ENCODE results near the gene CYTH1.

CYTH1 gene

DNA sequence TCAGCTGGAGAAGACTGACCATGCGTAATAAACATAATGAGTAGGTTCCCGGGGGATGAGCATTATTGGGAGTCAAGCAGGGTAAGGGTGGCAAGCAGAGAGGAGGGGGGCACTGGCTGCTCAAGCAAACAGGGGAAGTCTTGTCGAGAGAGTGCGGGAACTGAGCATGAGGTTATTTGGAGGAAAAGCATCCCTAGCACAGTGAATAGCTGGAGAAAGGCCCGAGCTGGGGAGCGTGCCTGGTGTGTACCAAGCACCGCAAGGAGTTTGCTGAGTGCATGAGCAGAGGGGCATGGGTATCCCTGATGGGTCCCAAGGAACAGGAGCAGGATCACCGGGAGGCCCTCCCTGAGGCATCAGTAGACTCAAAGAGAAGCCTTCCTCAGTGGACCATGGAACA is 17.2 kb downstream of the CYTH1 start:
- TF ChIP-seq, protein P1, sequence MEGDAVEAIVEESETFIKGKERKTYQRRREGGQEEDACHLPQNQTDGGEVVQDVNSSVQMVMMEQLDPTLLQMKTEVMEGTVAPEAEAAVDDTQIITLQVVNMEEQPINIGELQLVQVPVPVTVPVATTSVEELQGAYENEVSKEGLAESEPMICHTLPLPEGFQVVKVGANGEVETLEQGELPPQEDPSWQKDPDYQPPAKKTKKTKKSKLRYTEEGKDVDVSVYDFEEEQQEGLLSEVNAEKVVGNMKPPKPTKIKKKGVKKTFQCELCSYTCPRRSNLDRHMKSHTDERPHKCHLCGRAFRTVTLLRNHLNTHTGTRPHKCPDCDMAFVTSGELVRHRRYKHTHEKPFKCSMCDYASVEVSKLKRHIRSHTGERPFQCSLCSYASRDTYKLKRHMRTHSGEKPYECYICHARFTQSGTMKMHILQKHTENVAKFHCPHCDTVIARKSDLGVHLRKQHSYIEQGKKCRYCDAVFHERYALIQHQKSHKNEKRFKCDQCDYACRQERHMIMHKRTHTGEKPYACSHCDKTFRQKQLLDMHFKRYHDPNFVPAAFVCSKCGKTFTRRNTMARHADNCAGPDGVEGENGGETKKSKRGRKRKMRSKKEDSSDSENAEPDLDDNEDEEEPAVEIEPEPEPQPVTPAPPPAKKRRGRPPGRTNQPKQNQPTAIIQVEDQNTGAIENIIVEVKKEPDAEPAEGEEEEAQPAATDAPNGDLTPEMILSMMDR (IDR thresholded peaks at IDR 0.05; ENCODE audit: low read depth, low read length): no peak

DNA sequence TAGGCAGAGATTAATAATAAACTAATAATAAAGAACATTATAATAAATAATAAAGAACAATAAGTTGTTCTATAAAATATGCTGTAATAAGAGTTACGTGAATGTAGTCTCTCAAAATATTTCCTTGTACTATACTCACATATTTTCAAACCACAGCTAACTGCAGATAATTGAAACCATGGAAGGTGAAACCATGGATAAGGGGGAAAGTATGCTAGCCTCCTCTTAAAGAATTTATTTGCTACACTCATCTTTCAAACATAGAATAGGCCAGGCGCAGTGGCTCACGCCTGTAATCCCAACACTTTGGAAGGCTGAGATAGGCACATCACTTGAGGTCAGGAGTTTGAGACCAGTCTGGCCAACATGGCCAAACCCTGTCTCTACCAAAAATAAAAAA is 18.5 kb downstream of the CYTH1 start:
- TF ChIP-seq, protein P1 (IDR thresholded peaks at IDR 0.05; ENCODE audit: low read depth, low read length): no peak
- H3K4me3 ChIP-seq (ENCODE audit: low read depth, low read length): no peak overlapping the region

More for the DNA sequence above, 17.2 kb downstream of the CYTH1 start:
- no peak overlapping the region for H3K4me3 ChIP-seq (ENCODE audit: low read depth, low read length)

DNA sequence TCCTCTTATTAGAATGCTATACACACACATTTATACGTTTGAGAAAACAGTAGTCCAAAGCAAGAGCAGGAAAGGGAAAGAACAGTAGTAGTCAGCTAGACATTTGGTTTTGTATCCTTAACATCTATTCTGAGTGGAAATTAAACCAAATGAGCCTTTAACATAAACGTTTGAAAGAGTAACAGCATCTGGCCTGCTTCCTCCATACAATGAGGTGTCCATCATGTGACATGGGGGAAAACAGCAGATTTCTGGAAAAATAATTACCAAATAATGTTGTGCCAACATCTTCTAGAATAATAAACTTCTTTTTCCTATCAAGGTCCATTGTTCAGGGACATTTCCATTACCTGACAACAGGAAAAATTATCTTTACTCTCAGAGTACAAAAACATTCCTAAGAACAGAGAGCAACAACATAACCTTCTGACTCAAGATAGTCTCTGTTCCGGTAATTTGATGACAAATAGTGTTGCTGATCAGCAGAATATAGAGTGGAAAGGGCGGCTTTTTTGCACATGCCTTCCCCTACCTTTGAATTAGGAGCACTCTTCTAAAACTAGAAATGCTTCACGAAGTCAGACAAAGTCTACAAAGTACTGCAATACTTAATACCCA is 20.2 kb downstream of the CYTH1 start:
- TF ChIP-seq, protein P1 (IDR thresholded peaks at IDR 0.05; ENCODE audit: low read depth, low read length): no peak
- no peak overlapping the region for H3K4me3 ChIP-seq (ENCODE audit: low read depth, low read length)

DNA sequence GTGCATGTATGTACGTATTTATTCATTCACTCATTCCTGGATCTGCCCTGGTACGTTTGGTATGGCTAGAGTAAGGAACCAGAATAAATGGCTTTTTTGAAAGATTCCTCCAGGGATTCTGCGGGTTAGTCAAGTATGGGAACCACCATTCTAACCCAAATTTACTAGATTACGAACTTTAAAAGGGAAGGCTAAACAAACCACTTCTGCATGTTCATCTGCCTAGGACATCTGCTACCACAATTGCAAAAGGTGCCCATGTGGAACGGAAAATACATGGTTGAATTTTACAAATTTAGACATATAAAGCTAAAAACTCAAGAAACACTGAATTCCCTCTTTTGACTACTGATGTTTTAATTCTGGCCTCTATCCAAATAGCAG is 22.1 kb downstream of the CYTH1 start:
- no peak overlapping the region for H3K4me3 ChIP-seq (ENCODE audit: low read depth, low read length)
- TF ChIP-seq, protein P1 (IDR thresholded peaks at IDR 0.05; ENCODE audit: low read depth, low read length): no peak

DNA sequence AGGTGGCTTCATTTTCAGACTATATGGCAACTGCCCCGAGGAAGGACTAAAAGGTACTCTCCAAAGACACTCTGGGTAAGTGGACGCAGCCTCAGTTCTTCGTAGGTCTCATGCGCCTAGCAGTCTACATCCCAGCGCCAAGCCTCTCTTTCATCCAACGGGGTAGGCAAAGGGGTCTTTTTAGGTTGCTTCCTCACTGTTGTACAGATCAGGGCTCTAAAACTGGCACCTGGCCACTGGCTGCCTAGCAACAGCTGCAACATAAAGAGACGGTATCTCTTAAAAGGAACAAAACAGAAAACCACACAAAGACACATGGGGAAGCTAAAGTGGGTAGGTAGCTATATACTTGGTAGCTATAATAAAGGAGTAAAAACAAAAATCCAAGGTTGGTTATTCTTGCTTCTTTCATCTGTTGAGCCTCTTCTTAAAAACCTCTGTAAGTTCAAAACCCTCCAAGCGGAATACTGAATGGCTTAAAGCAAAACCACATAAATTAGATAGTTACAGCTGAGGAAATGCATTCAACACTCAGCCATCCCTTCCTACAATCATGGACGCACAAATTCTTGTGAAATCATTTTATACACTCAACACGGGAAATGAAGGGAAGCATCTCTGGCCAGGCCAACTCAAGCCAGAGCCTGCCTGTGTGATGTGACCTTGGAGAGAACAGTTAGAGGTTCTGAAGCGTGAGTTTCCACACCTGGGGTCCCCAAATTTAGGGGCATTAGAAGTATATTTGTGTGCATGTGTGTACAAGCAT is 22.7 kb downstream of the CYTH1 start:
- TF ChIP-seq, protein P1 (IDR thresholded peaks at IDR 0.05; ENCODE audit: low read depth, low read length): no peak
- no peak overlapping the region for H3K4me3 ChIP-seq (ENCODE audit: low read depth, low read length)

DNA sequence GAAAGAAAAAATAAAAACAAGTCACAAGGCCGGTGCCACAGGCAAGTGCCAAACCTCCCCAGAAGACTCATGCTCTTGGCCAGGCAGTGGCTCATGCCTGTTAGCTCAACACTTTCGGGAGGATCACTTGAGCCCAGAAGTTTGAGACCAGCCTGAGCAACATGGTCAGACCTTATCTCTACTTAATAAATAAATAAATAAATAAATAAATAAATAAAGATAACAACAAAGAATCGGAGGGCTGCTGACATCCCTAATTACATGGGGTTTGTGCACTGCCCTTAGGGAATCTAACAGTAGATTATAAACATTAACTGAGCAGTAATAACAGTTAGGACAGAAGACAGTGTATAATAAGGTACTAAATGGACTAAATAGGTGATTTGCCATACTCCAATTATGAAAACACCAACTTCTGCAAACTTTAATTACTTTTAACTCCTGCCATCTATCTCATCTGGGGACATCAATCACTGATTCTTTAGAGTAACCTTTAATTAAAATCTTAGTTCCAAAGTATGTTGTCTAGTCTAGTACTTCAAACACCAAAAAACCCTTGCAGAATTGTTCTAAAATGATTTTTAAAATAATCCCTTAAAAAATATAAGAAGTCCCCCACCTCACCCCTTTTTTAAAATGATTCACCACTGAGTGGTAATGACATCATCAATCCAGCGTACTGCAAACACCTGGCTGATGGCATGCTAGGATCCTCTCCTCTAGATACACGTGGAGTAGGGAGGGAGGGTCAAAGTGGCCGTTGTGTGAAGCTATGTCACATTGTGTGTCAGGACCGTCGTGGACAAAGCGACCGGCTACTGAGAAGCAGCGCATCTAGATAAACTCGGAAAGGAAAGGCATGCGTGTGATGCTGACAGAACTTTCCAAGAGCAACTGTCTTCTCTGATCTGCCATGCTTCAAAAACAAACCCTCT is 28.5 kb downstream of the CYTH1 start:
- no peak overlapping the region for H3K4me3 ChIP-seq (ENCODE audit: low read depth, low read length)
- TF ChIP-seq, protein P1 (IDR thresholded peaks at IDR 0.05; ENCODE audit: low read depth, low read length): no peak

Data from WI38 (cell line).